WERI-Rb-1 (cell line): Measurements from ENCODE around the gene FNBP1.
A peak's percentile ranks its signal among the peaks of the same experiment; 100 is the strongest.

ENCODE experiments used
- DNase-seq: peaks from one replicate; pipeline ENCODE4 v3.0.0-alpha.2; 2020
- H3K27ac ChIP-seq: fragments of 250-450 bp; sonication (Bioruptor Pico); 2 replicates; pipeline ENCODE4 v1.5.1; 2020; ENCODE audit warnings: mild to moderate bottlenecking, moderate library complexity
- H3K27me3 ChIP-seq: fragments of 250-450 bp; sonication (Bioruptor Pico); 2 replicates; pipeline ENCODE4 v1.5.1; 2021; ENCODE audit warnings: mild to moderate bottlenecking, low read depth, moderate library complexity; ENCODE audit not compliant: insufficient read depth, severe bottlenecking
- H3K36me3 ChIP-seq: fragments of 250-450 bp; sonication (Bioruptor Pico); 2 replicates; pipeline ENCODE4 v1.5.1; 2020; ENCODE audit warnings: mild to moderate bottlenecking, moderate library complexity
- H3K4me3 ChIP-seq: 2 replicates; pipeline ENCODE4 v1.5.1; 2011; ENCODE audit warnings: low read depth, mild to moderate bottlenecking, control low read depth, low read length
- H3K9me3 ChIP-seq: fragments of 250-450 bp; sonication (Bioruptor Pico); 2 replicates; pipeline ENCODE4 v1.5.1; 2021; ENCODE audit warnings: mild to moderate bottlenecking, moderate library complexity; ENCODE audit not compliant: severe bottlenecking
- CTCF ChIP-seq: IDR thresholded peaks from 2 replicates; pipeline ENCODE4 v1.5.1; 2011; ENCODE audit warnings: low read depth, mild to moderate bottlenecking, control low read depth, inconsistent platforms, low read length

FNBP1 gene

GRCh38 chr9:129845373-129845772, 197.6 kb downstream of the FNBP1 start:
- no peak for TF ChIP-seq CTCF
- no peak overlapping the region for H3K27ac ChIP-seq

GRCh38 chr9:129841071-129841470, 201.9 kb downstream of the FNBP1 start:
- Histone ChIP-seq H3K4me3 (no peak overlapping the region), H3K27ac (peak overlapping the region; percentile 23)
- peak; percentile 56 for TF ChIP-seq CTCF

More at GRCh38 chr9:129845373-129845772, 197.6 kb downstream of the FNBP1 start:
- no peak for DNase-seq
- no peak overlapping the region for H3K4me3 ChIP-seq
- H3K9me3 ChIP-seq = no peaks in the 10 kb centered on the region
- no peaks in the 10 kb centered on the region; the same call in 1 of the 2 replicates for H3K36me3 ChIP-seq
- no peaks in the 10 kb centered on the region for H3K27me3 ChIP-seq

GRCh38 chr9:129840034-129840433, 203.0 kb downstream of the FNBP1 start:
- H3K4me3 ChIP-seq = no peak overlapping the region
- no peaks in the 10 kb centered on the region for H3K9me3 ChIP-seq
- no peak for DNase-seq
- H3K36me3 ChIP-seq = peaks cover 4% of the 10 kb centered on the region
- no peak for TF ChIP-seq CTCF
- H3K27ac ChIP-seq = no peak overlapping the region
- H3K27me3 ChIP-seq = no peaks in the 10 kb centered on the region

More at GRCh38 chr9:129841071-129841470, 201.9 kb downstream of the FNBP1 start:
- H3K9me3 ChIP-seq = no peaks in the 10 kb centered on the region
- H3K27me3 ChIP-seq = no peaks in the 10 kb centered on the region
- H3K36me3 ChIP-seq = peaks cover 4% of the 10 kb centered on the region
- DNase-seq = peak; percentile 73

- no peak overlapping the region for H3K27ac ChIP-seq
- TF ChIP-seq CTCF = no peak
Observed at GRCh38 chr9:129839324-129840023, 203.5 kb downstream of the FNBP1 start.

GRCh38 chr9:129838707-129839259, 204.2 kb downstream of the FNBP1 start:
- no peak overlapping the region for H3K4me3 ChIP-seq
- TF ChIP-seq CTCF = no peak
- no peak for DNase-seq

More at GRCh38 chr9:129839324-129840023, 203.5 kb downstream of the FNBP1 start:
- no peaks in the 10 kb centered on the region for H3K27me3 ChIP-seq
- H3K9me3 ChIP-seq = no peaks in the 10 kb centered on the region
- DNase-seq = no peak
- no peak overlapping the region for H3K4me3 ChIP-seq
- H3K36me3 ChIP-seq = peaks cover 7% of the 10 kb centered on the region

More at GRCh38 chr9:129838707-129839259, 204.2 kb downstream of the FNBP1 start:
- Histone ChIP-seq H3K9me3 (no peaks in the 10 kb centered on the region), H3K27me3 (no peaks in the 10 kb centered on the region), H3K36me3 (peaks cover 7% of the 10 kb centered on the region), H3K27ac (no peak overlapping the region)
